CD4-positive, alpha-beta T cell (primary cell): ENCODE data around the gene TTN. TPM values are rescaled to one million over a fixed set of nuclear protein-coding genes. Genes with fewer than 3 reads are reported as not detected.

ENCODE experiments used
- ATAC-seq: fragments of 200-7000 bp; cut with Tn5 transposase; one replicate; pipeline ENCODE4 v1.10.0; 2022; ENCODE audit warnings: mild to moderate bottlenecking; ENCODE audit not compliant: poor library complexity
- CTCF ChIA-PET: fragments of 350-600 bp; sonication (Branson Sonifier 250); formaldehyde crosslinking; loops from one replicate; lab custom pipeline; 2021; ENCODE audit warnings: antibody characterized with exemption, inconsistent platforms; lab: Charles Lee
- POLR2A ChIA-PET: fragments of 350-600 bp; sonication (Branson Sonifier 250); formaldehyde crosslinking; loops from one replicate; lab custom pipeline; 2021; ENCODE audit warnings: antibody characterized with exemption, inconsistent platforms; lab: Charles Lee
- DNase-seq, 14 experiments: peaks; one replicate each; pipeline ENCODE4 v3.0.0-alpha.2; 2013 to 2020; ENCODE audit warnings: mixed read lengths in 2 of 14
- H3K27ac ChIP-seq, 2 donors: one replicate each; pipeline versions ENCODE4 v1.5.1 to v1.7.0; 2013; ENCODE audit warnings: low read length in 2 of 2, low read depth in 1 of 2, mild to moderate bottlenecking in 1 of 2
- H3K27me3 ChIP-seq, 2 experiments: 1 replicate in 1 of 2; 2 replicates in 1 of 2; pipeline versions ENCODE4 v1.6.1 to v1.7.0; 2013; ENCODE audit warnings: low read length in 2 of 2, control low read depth in 1 of 2, mild to moderate bottlenecking in 1 of 2, moderate library complexity in 1 of 2; ENCODE audit not compliant: insufficient read depth in 2 of 2, control insufficient read depth in 1 of 2
- H3K36me3 ChIP-seq: one replicate; pipeline ENCODE4 v1.6.1; 2013; ENCODE audit warnings: low read length, control low read depth; ENCODE audit not compliant: insufficient read depth
- H3K4me1 ChIP-seq: one replicate; pipeline ENCODE4 v1.6.1; 2013; ENCODE audit warnings: low read length, control low read depth; ENCODE audit not compliant: insufficient read depth
- H3K4me3 ChIP-seq: one replicate; pipeline ENCODE4 v1.5.1; 2013; ENCODE audit warnings: mild to moderate bottlenecking, low read length, moderate library complexity
- H3K9me3 ChIP-seq, 2 experiments: 1 replicate in 1 of 2; 2 replicates in 1 of 2; pipeline versions ENCODE4 v1.6.1 to v1.7.0; 2013; ENCODE audit warnings: low read length in 2 of 2, mild to moderate bottlenecking in 2 of 2, control low read depth in 1 of 2, moderate library complexity in 1 of 2; ENCODE audit not compliant: control insufficient read depth in 1 of 2, insufficient read depth in 1 of 2
- H3K27ac Mint-ChIP-seq: one replicate; pipeline ENCODE4 v1.8.0; 2020; ENCODE audit warnings: mixed read lengths
- H3K27me3 Mint-ChIP-seq: one replicate; pipeline ENCODE4 v1.8.0; 2021; ENCODE audit warnings: mixed read lengths
- H3K36me3 Mint-ChIP-seq: one replicate; pipeline ENCODE4 v1.8.0; 2021; ENCODE audit warnings: low read depth, mixed read lengths
- H3K4me1 Mint-ChIP-seq: one replicate; pipeline ENCODE4 v1.8.0; 2021; ENCODE audit warnings: low read depth, mixed read lengths
- H3K4me3 Mint-ChIP-seq: one replicate; pipeline ENCODE4 v1.8.0; 2020; ENCODE audit warnings: mild to moderate bottlenecking, mixed read lengths
- H3K9me3 Mint-ChIP-seq: one replicate; pipeline ENCODE4 v1.8.0; 2020; ENCODE audit warnings: mixed read lengths
- CTCF ChIP-seq: fragments of 200-600 bp; IDR thresholded peaks from one replicate; pipeline ENCODE4 v1.8.0; 2022; ENCODE audit warnings: antibody characterized with exemption, mild to moderate bottlenecking
- intact Hi-C, 2 experiments: fragments of 100-400 bp; cut with DNase I in 1 of 2; cut with micrococcal nuclease in 1 of 2; formaldehyde crosslinking; loops; one replicate each; pipeline versions ENCODE4 v1.15.1 to v1.9.0; 2023 to 2025; cut with DNase I, micrococcal nuclease
- total RNA-seq, 174 experiments: library from RNA in 2 of 174; stranded (reverse) in 2 of 174; gene quantifications; one replicate each; pipeline ENCODE4 v1.2.3 and lab custom pipeline; 2021 to 2026

Gene TTN
- total RNA-seq, 2 experiments from 2014 or later: 27.5 to 29.2 TPM

GRCh38 chr2:178506949-178507348, 300.3 kb downstream of the TTN start:
- DNase-seq (no peak), ATAC-seq (no peak)
- no peak overlapping the region for H3K4me3 Mint-ChIP-seq
- no peaks in the 10 kb centered on the region for H3K27me3 Mint-ChIP-seq
- H3K4me3 ChIP-seq: no peak overlapping the region
- ChIA-PET POLR2A (no interaction called here), CTCF (no interaction called here)
- H3K4me1 ChIP-seq: no peaks in the 10 kb centered on the region
- no peaks in the 10 kb centered on the region for H3K9me3 ChIP-seq
- H3K36me3 Mint-ChIP-seq: peaks cover 70% of the 10 kb centered on the region
- no peaks in the 10 kb centered on the region for H3K9me3 Mint-ChIP-seq
- TF ChIP-seq CTCF: no peak
- H3K27ac ChIP-seq: no peak overlapping the region
- peaks cover 42% of the 10 kb centered on the region for H3K36me3 ChIP-seq
- no peaks in the 10 kb centered on the region for H3K27me3 ChIP-seq
- no peaks in the 10 kb centered on the region for H3K4me1 Mint-ChIP-seq
- no peak overlapping the region for H3K27ac Mint-ChIP-seq
- intact Hi-C loops: no loop called here

DNA sequence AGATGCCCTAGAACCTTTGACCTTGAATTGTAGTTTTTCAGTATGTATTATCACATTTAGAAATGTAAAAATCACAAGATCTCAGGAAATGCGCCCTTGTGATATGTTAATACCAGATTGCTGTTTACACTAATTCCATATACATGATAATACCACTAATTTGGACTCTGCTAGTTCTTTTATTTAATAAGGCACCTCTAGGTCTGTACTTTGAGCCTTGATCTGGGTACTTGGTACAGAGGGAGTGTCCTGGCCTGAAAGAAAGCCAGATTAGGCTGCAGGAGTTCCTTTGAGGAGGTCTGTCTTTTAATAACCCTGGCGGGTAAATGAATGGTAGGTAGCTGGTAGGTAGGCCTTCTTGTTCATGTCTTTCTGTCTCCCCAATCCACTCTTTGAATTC, 300.7 kb downstream of the TTN start:
- ATAC-seq: no peak

DNA sequence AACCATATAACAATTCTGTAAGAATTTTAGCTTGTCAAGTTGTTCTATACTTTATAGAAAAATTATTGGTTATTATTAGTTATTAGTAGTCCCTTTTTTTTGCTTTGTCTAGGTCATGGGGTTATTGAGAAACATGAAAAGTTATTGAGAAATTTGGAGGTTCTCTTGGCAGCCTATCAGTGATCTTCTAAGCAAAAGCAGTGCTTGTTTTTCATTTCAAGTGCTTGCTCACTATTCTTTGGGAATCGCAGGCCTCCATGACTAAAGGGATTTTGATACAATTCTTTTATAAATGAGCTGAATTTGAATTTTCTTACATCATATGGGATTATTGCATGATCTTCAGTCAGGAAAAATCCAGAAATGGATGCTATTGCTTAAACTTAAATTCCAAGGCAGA, 301.1 kb downstream of the TTN start:
- Mint-ChIP-seq H3K27me3 (no peaks in the 10 kb centered on the region), H3K27ac (no peak overlapping the region), H3K4me3 (no peak overlapping the region), H3K9me3 (no peaks in the 10 kb centered on the region), H3K36me3 (peaks cover 74% of the 10 kb centered on the region), H3K4me1 (no peaks in the 10 kb centered on the region)
- ChIA-PET CTCF (interaction anchor here (0.7 kb wide), 1 partner anchor 9 kb away, joined by 3 read pairs; no protein-coding TSS in a partner anchor), POLR2A (interaction anchor here (0.8 kb wide), 1 partner anchor 13 kb away, joined by 3 read pairs; no protein-coding TSS in a partner anchor)
- TF ChIP-seq CTCF: no peak
- Histone ChIP-seq H3K27ac (no peak overlapping the region), H3K4me3 (no peak overlapping the region), H3K27me3 (no peaks in the 10 kb centered on the region), H3K4me1 (no peaks in the 10 kb centered on the region), H3K9me3 (no peaks in the 10 kb centered on the region), H3K36me3 (peaks cover 51% of the 10 kb centered on the region)
- DNase-seq (no peak), ATAC-seq (no peak)
- intact Hi-C loops: no loop called here

More for the DNA sequence above, 300.7 kb downstream of the TTN start:
- Histone ChIP-seq H3K4me3 (no peak overlapping the region), H3K27ac (no peak overlapping the region), H3K27me3 (no peaks in the 10 kb centered on the region), H3K9me3 (no peaks in the 10 kb centered on the region), H3K36me3 (peaks cover 46% of the 10 kb centered on the region), H3K4me1 (no peaks in the 10 kb centered on the region)
- POLR2A ChIA-PET: interaction anchor here (0.8 kb wide), 1 partner anchor 14 kb away, joined by 3 read pairs; no protein-coding TSS in a partner anchor
- no peak overlapping the region for H3K27ac Mint-ChIP-seq
- no peak overlapping the region for H3K4me3 Mint-ChIP-seq
- no peaks in the 10 kb centered on the region for H3K27me3 Mint-ChIP-seq
- CTCF ChIA-PET: no interaction called here
- H3K36me3 Mint-ChIP-seq: peaks cover 70% of the 10 kb centered on the region
- H3K9me3 Mint-ChIP-seq: no peaks in the 10 kb centered on the region
- DNase-seq: no peak
- intact Hi-C loops: no loop called here
- no peaks in the 10 kb centered on the region for H3K4me1 Mint-ChIP-seq
- no peak for TF ChIP-seq CTCF
